HG03520 (cell line): ENCODE results near the gene ERO1A.
A peak's percentile ranks its signal among the peaks of the same experiment; 100 is the strongest.
"Not testable (repeated sequence)": the region's sequence is repeated elsewhere in the genome, so short reads cannot be mapped to it uniquely, and the experiment has no call there.

Experiments used
- ATAC-seq: cut with Tn5 transposase; IDR thresholded peaks from one replicate; pipeline ENCODE4 v1.9.1; 2021; ENCODE audit warnings: mild to moderate bottlenecking, moderate library complexity; ENCODE audit not compliant: unreplicated experiment

The ERO1A gene

GRCh38 chr14:52695481-52696091 is at the start of gene ERO1A:
Gene ERO1A (minus strand): TSS chr14:52695558. CDS start chr14:52695481, 77 bp downstream.
- ATAC-seq, result peak; percentile 65

GRCh38 chr14:52741865-52742264 is 46.5 kb upstream of the ERO1A start:
- ATAC-seq, result no peak

GRCh38 chr14:52740751-52741150 is 45.4 kb upstream of the ERO1A start:
- ATAC-seq, result no peak

- no peak for ATAC-seq
Observed at GRCh38 chr14:52738409-52738808, 43.1 kb upstream of the ERO1A start.

GRCh38 chr14:52735921-52736489 is 40.6 kb upstream of the ERO1A start:
- no peak for ATAC-seq

GRCh38 chr14:52733824-52734223 is 38.5 kb upstream of the ERO1A start:
- ATAC-seq, result no peak

GRCh38 chr14:52730709-52731111 is 35.4 kb upstream of the ERO1A start:
- ATAC-seq, result no peak

- ATAC-seq, result peak; percentile 87
Observed at GRCh38 chr14:52729925-52730708, 34.8 kb upstream of the ERO1A start, which contains the start of gene STYX. Gene STYX (plus strand): TSS chr14:52730166. CDS start chr14:52730475, 309 bp downstream.

- ATAC-seq, result no peak
Observed at GRCh38 chr14:52729585-52729924, 34.2 kb upstream of the ERO1A start.

GRCh38 chr14:52729035-52729434 is 33.7 kb upstream of the ERO1A start:
- ATAC-seq, result not testable (repeated sequence)

GRCh38 chr14:52727509-52727908 is 32.2 kb upstream of the ERO1A start:
- not testable (repeated sequence) for ATAC-seq

- no peak for ATAC-seq
Observed at GRCh38 chr14:52724360-52724644, 28.9 kb upstream of the ERO1A start.

GRCh38 chr14:52723514-52724359 is 28.4 kb upstream of the ERO1A start:
- ATAC-seq, result no peak

GRCh38 chr14:52716155-52716554 is 20.8 kb upstream of the ERO1A start:
- no peak for ATAC-seq

- no peak for ATAC-seq
Observed at GRCh38 chr14:52711666-52712065, 16.3 kb upstream of the ERO1A start.

- peak; percentile 97 for ATAC-seq
Observed at GRCh38 chr14:52706724-52707706, 11.7 kb upstream of the ERO1A start, which contains the start of gene PSMC6. Gene PSMC6 (plus strand): TSS chr14:52707200. CDS start chr14:52707220, 20 bp downstream.

- ATAC-seq, result no peak
Observed at GRCh38 chr14:52706286-52706685, 10.9 kb upstream of the ERO1A start.

- ATAC-seq, result no peak
Observed at GRCh38 chr14:52703664-52704063, 8.3 kb upstream of the ERO1A start.

GRCh38 chr14:52703225-52703624 is 7.9 kb upstream of the ERO1A start:
- ATAC-seq, result no peak

GRCh38 chr14:52701223-52701622 is 5.9 kb upstream of the ERO1A start:
- no peak for ATAC-seq
